WI38 (cell line): ENCODE measurements around the gene ZWINT.

Source experiments
- H3K4me3 ChIP-seq: 2 replicates; pipeline ENCODE4 v1.5.1; 2011; ENCODE audit warnings: low read depth, mild to moderate bottlenecking, control low read depth, low read length
- TF ChIP-seq, protein P1 (sequence below): IDR thresholded peaks from 2 replicates; pipeline ENCODE4 v1.5.1; 2012; ENCODE audit warnings: low read depth, mild to moderate bottlenecking, control low read depth, low read length

The ZWINT gene

DNA sequence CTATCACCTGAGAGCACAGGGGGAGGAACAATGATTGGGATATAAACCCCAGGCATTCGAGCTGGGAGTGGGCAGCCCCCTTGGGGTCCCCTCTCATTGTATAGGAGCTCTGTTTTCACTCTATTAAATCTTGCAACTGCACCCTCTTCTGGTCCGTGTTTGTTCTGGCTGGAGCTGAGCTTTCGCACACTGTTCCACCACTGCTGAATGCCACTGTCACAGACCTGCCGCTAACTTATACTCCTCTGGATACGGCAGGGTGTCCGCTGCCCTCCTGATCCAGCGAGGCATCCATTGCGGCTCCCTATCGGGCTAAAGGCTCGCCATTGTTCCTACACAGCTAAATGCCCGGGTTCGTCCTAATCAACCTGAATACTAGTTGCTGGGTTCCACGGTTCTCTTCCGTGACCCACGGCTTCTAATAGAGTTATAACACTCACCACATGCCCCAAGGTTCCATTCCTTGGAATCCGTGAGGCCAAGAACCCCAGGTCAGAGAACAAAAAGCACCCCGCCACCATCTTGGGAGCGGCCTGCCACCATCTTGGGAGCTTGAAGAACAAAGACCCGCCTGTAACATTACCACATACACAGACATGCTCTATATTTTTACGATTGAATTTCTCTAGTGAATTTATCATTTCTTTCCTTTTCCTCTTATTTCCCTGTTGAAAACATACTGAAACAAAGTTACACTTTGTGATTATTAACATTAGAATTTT lies 9.0 kb downstream of the ZWINT start:
- TF ChIP-seq, protein P1, sequence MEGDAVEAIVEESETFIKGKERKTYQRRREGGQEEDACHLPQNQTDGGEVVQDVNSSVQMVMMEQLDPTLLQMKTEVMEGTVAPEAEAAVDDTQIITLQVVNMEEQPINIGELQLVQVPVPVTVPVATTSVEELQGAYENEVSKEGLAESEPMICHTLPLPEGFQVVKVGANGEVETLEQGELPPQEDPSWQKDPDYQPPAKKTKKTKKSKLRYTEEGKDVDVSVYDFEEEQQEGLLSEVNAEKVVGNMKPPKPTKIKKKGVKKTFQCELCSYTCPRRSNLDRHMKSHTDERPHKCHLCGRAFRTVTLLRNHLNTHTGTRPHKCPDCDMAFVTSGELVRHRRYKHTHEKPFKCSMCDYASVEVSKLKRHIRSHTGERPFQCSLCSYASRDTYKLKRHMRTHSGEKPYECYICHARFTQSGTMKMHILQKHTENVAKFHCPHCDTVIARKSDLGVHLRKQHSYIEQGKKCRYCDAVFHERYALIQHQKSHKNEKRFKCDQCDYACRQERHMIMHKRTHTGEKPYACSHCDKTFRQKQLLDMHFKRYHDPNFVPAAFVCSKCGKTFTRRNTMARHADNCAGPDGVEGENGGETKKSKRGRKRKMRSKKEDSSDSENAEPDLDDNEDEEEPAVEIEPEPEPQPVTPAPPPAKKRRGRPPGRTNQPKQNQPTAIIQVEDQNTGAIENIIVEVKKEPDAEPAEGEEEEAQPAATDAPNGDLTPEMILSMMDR = no peak
- H3K4me3 ChIP-seq = no peak overlapping the region

DNA sequence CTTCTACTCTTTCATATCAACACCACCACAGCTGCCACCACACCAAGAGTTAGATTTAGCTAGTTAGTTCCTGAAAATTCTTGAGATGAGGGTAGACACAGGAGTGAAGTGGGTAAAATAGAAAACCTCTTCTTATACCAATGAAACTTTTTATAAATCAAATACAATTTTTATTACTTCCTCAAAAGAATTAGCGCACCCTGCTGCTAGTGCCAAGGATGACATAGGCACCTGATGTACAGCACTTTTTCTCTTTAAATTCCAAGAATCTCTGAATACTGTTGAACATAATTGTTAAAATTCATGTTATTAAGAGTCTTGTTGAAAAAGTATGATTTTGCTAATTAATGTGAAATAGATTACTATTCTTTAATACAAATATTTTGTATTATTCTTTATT lies 11.4 kb downstream of the ZWINT start:
- TF ChIP-seq, protein P1 = no peak
- H3K4me3 ChIP-seq = no peak overlapping the region

DNA sequence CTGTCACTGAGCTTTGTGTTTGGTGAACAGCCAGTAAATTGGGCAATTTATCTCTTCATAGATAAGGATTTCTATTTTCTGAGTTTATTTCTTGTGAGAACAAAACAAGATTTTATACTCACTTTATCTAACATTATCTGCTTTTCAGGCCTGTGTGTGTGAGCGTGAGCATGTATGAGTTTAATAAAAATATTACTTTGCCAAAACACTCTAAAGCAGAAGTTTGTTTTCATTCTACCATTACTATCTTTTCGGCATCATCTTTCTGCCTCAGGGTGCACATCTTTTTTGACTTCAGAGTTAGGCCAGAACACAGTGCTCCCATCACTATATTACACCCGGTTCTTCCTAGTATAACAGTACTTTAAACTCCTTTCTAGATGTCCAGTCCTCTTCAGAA lies 13.0 kb downstream of the ZWINT start:
- no peak overlapping the region for H3K4me3 ChIP-seq
- TF ChIP-seq, protein P1 = no peak

DNA sequence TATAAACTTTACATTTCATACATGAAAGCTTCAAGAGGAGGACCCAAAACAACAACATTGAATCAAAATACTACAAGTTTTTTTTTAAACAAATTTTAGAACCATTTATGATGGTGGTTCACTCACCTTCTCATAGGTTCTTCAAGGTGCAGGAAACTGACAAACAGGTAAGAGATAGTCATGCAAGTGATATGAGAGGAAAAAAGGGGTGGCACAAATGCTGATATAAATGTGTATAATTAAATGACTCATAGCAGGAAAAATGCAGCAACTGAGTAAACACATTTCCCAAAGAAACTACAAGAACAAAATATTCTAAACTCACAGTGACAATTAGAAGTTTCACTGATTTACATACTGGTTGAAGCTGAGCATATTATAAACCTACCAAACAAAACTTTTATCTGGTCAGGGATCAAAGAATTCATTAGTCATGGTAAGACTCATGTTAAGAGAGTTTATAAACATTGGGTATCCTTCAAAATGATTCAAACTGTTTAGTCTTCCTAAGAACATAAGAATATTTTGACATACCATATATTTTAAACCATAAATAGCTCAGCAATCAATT lies 14.1 kb downstream of the ZWINT start:
- TF ChIP-seq, protein P1 = no peak
- H3K4me3 ChIP-seq = no peak overlapping the region

DNA sequence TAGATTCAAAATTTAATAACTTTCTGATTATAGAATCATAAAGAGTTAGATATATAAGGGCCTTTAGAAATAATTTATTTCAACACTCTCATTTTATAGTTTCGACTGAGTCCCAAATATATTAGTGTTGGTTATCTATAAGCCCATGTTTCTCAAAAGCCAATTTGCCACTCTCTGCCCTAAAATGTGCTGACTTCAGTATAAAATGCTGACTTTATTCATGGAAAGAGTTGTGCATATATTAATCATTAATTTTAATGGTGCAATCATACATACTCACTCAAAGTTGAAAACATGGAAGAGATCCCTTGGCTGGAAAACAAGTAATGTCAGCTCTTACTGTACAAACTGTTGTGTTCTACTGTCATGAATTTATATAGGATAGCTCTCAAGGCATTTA lies 19.4 kb downstream of the ZWINT start:
- TF ChIP-seq, protein P1 = no peak

DNA sequence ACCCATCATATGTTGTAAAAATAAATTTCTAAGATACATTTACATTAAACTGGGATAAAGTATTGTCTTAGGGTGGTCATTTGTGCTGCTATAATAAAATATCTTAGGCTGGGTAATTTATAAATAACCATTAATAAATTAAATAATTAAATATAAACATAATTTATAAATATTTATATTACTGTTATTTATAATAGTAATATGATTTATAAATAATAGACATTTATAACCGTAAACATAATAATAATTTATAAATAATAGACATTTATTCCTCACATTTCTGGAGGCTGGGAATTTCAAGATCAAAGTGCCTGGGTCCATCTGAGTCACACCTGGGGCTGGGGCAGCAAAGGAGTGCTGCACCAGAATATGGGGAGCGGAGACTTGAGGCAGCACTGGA lies 31.1 kb downstream of the ZWINT start:
- H3K4me3 ChIP-seq = no peak overlapping the region
- TF ChIP-seq, protein P1 = no peak

More for the DNA sequence above, 19.4 kb downstream of the ZWINT start:
- no peak overlapping the region for H3K4me3 ChIP-seq

DNA sequence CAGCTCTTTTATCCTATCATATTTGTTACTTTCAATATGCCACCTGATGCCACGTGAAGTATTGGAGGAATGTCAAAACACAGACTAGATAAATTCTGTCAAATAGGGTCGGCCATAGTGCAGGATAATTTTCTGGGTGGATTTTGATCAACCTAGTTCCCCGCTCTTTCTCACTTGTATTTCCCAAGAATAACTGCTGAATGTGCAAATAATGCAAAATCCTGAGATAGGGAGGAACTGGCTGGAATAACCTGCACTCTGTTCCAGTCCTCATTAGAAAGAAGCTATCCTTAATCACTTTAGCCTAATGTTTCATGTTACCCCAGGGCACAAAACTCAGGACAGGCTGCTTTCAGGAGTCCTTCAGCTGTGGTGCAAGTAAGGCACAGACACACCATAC lies 33.9 kb downstream of the ZWINT start:
- no peak overlapping the region for H3K4me3 ChIP-seq

More for the DNA sequence above, 33.9 kb downstream of the ZWINT start:
- TF ChIP-seq, protein P1 = no peak
